Measurements from ENCODE around the gene TBXAS1.
"Not testable (repeated sequence)": the region's sequence is repeated elsewhere in the genome, so short reads cannot be mapped to it uniquely, and the experiment has no call there.

Gene TBXAS1

DNA sequence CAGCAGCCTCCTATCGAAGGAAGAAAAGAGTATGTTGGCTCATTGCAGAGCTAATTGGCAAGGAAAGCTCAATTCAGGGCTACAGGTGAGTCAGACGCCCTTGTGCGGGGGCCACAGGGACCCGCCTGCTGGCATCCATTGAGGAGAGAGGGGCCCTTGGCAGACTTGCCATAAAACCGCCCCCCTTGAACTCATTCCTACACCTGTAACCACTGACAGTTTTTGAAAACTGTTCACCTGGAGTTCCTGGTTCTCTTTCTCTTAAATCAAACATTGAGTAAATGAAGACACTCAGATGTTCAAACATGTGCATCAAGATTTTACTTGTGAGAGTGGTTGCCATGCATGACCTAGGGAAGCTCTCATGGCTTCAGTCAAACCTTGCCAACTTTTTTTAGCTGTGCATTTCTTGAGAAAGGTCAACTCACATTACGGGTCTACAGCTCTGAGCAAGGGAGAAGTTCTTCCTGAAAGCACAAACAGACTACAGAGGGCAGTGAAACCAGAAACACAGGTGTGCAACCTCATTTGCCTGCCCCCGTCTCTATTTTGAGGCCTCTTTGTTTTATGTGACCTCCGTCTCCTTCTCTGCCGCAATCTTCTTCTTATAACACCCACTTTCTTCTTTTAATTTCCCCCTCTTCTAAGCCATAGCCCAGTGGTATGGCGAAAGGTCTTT lies 87.8 kb downstream of the TBXAS1 start:
- no peak for DNase-seq

DNA sequence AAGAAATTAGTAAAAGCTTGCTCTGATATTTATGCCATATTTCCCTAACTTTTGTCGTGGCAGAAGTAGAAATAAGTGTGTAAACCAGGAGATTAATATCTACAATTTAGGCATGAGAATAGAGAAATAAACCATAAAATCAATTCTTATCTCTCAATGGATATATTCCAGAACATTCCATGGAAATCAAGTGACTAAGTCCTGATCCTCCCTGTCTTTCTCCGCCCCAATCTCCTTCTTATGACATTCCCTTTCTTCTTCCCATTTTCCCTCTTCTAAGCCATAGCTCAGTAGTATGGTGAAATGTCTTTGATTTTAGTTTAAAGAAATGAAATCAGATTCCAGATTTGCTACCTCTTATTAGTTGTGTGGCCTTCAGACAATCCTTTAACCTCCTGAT lies 88.8 kb downstream of the TBXAS1 start:
- DNase-seq = no peak

DNA sequence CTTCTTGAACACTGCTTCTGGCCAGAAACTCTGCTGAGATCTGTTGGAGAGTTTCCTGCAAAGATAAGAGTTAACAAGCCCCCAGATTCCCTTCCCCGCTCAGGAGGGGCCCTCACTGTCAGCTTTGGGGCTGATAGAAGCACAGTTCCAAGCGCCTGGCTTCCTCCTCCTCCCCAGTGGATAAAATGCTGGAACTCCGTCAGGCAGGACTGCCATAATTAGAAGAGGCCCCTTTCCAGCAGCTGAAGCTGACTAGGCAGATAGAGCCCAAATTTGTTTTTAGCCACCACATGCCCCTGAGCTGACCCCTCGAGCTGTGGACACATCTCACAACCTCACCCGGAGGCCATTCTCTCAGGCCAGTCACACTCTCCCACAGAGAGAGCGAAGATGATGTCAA lies 89.4 kb downstream of the TBXAS1 start:
- no peak for DNase-seq

DNA sequence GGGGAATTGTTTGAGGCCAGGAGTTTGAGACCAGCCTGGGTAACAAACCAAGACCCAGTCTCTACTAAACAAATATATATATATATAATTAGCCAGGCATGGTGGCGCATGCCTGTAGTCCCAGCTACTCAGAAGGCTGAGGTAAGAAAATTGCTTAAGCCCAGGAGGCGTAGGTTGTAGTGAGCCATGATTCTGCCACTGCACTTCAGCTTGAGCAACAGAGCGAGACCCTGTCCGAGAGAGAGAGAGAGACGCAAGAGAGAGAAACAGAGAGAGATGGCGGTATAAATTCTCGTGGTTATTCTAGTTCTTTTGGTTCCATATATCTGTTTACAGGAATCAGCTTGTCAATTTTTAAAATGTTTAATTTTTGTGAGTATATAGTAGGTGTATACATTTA lies 94.0 kb downstream of the TBXAS1 start:
- DNase-seq = no peak

DNA sequence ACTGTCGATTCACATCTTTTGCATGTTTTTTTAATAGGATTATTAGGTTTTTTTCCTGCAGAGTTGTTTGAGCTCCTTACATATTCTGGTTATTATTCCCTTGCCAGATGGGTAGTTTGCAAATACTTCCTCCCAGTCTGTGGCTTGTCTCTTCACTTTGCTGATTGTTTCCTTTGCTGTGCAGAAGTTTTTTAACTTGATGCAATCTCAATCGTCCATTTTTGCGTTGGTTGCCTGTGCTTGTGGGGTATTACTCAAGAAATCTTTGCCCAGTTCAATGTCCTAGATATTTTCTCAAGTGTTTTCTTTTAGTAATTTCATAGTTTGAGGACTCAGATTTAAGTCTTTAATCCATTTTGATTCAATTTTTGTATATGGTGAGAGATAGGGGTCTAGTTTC lies 95.4 kb downstream of the TBXAS1 start:
- no peak for DNase-seq

DNA sequence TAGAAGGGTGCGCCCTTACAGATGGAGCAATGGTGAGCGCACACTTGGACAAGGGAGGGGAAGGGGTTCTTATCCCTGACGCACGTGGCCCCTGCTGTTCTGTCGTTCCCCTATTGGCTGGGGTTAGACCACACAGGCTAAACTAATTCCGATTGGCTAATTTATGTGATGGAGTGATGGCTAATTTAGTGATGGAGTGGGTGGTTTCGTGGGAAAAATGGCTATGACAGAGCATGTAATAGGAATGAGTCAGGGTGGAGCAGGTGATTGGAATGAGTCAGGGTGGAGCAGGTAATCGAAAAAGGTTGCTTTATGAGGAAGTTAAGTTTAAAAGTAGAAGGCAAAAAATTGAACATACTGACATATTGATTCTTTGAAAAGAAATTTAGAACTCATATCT lies 100.2 kb downstream of the TBXAS1 start:
- DNase-seq = not testable (repeated sequence)

DNA sequence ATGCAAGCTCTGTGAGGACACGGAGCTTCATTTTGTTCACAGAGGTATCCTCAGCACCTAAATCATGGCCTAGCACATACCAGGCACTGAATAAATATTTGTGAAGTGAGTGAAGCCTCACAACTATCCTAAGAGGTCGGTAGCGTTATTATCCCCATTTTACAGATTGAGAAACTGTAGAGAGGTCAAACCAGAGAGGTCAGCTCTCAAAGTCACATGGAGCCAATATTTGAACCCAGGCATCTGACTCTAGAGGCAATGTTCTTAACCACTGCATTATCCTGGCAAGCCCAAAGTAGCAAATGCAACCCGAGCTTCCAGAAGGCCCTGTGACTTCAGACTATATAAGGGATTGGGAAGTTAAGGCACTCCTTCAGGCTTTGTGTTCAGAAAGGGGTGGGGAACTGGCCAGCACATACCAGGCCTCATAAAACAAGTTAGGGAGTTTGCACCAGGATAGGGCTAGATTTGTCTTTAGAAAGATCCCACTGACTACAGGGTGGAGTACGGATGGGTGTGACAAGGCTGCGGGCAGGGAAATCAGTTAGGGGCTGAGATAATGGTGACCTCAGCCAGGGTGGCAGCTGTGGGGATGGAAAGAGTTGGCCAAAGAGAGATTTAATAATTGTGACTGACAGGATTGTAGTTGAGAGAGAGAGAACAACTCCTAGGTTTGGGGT lies 101.4 kb downstream of the TBXAS1 start:
- DNase-seq = no peak

DNA sequence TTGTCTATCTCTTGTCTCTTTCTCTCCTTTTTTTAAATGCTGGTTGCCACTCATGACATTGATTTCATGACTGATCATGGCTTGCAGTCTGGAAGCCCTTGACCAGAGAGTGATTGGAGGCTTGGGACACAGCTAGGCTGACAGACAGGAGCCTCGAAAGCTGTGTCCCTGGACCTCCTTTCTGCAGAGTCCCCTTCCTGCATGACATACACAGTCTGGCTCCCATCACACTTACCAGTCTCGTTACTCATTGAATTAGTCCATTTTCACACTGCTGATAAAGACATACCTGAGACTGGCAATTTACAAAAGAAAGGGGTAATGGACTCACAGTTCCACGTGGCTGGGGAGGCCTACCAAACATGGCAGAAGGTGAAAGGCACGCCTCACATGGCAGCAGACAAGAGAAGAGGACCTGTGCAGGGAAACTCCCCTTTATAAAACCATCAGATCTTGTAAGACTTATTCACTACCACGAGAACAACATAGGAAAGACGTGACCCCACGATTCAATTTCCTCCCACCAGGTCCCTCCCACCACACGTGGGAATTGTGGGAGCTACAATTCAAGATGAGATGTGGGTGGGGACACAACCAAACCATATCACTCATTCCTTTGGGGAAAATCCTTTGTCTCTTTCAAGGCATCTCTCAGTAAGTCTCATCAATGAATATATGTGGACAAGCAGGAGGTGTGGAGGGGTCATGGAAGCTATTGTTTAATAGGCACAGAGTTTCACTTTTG lies 102.3 kb downstream of the TBXAS1 start:
- DNase-seq = no peak

DNA sequence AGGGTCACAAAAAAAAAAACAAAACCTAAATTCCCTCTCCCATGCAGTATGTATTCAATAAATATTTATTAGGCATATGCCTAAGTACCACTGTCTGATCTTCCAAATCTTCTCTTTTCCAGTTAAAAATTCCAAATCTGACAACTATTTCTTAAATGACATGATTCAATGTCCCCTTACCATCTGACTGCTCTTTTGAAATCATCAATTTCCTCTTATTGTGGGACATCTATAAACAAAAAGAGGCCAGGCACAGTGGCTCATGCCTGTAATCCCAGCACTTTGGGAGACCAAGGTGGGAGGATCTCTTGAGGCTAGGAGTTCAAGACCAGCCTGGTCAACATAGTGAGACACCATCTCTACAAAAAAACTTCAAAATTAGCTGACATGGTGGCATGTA lies 103.5 kb downstream of the TBXAS1 start:
- no peak for DNase-seq

DNA sequence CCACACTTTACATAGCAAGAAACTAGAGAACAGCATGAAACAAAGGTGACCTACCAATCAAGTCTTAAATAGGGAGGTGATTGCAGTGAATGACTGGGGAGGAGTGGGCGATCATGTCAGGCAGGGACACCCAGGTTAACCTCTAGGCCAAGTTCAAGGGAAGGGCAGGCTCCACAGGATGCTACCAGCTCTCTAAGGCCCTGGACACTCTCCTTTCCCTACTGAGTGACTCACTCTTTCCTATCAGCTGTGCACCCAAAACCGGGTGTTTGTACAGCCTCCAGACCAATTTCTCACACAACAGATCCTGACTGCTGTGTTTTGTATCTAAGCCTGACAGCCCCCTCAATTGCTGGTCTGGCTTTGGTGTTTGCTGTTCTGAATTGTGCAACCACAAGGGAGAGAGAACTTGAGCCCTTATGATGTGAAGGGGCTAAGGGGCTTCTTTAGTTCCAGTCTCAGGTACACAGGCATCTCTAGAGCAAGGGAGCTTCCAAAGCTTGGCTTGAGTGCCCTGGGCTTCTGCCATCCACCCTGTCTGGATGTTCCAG lies 107.8 kb downstream of the TBXAS1 start:
- no peak for DNase-seq

DNA sequence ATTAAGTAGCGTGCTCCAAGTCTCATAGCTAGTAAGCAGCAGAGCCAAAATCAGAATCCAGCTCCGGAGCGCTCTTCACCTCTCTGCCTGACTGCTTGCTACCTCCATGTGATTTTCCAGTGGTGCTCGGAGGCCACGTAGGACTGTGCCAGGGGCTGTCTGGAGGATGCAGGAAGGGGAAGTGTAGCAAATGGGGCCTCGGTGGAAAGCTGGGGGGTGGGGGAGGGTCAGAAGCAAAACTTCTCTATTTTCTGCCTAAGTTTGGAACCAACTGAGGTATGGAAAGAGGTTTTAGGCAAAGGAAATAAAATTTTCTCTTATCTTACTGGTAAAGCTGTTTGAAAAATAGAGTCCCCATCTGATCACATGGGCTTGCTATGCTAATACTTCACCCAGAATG lies 108.7 kb downstream of the TBXAS1 start:
- DNase-seq = no peak

DNA sequence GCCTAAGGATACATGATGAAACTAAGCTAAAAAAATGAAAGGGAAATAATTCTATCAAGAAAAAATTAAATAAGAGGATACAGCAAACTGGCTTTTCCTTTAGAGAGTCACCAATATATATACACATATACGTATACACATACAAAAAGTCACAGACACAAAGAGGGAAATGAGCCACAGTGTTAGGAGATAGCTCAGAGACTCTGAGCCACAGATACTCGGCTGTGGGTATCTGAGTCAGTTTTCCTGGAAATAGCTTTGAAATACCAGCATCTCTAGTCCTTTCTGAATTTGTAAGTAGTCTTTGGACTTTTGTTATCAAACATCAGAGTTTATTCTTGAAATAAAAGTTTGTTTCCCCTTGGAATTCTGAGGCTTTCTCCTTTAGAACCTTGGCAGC lies 111.8 kb downstream of the TBXAS1 start:
- no peak for DNase-seq

DNA sequence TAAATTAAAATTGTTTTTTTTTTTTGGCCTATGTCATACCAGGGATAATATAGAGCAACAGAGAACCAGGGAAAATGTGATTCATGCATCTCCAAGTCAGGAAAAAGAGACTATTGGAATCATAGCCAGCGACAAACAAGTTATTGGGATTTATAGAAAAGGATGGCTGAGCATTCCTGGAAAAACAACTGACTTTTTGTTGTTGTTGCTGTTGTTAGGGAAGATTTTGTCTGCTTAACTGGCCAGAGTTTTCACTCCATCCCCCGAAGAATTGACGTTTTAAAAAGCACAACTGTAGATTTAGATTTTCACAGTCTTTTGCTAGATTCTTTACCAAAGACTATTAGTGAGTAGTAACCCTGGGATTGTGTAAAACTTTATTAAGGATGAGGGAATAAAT lies 112.4 kb downstream of the TBXAS1 start:
- DNase-seq = no peak

DNA sequence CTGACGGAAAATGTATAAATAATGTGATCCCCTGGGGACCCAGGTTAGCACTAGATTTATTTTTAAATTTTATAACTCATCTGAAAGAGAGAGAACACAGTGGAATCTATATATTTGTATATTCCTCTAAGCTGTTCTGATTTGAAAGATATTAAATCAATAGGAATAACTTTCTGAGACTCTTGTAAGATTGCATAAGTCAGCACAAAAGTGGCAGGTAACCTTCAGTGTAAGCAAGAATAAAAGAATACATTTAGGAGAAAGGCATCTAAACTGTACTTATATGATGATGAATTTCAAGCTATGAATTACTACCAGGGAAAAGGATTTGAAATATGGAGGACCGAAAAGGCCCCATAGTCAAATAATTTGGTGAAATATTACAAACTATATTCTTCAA lies 112.8 kb downstream of the TBXAS1 start:
- no peak for DNase-seq

DNA sequence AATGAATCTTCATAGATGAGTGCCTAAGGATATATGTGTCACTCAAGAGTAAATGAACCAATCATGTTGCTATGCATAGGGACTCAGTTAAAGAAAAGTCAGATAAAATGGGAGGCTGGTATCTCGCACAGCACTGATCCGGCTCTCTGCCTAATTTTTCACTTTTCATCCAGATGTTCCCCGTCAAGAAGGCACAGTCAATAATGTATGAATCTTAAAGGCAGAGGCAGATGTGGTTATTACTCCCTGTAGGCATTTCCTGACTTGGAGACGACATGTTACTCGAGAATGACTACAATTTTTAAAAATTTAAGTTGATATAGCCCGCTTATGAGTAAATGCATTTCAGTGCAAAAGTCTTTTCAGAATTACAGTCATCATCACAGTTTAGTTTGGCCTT lies 113.6 kb downstream of the TBXAS1 start:
- no peak for DNase-seq

DNA sequence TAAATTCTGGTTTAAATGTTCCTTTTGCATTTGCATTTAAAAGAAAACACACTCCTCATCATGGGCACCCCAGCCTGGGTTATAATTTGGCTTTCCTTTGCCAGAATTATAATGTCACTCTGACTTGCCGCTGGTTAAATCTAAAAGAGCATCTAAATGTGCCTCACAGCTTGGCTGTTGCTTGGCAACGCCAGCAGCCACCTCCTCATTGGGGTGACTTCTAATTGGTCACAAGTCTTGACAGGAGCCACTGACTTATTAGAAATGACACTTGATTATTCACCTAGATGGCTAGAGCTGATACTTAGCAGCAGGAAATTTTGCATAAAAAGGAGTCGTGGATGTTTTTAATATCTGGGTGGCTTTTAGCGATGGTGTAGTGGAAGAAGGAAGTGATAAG lies 114.3 kb downstream of the TBXAS1 start:
- no peak for DNase-seq

DNA sequence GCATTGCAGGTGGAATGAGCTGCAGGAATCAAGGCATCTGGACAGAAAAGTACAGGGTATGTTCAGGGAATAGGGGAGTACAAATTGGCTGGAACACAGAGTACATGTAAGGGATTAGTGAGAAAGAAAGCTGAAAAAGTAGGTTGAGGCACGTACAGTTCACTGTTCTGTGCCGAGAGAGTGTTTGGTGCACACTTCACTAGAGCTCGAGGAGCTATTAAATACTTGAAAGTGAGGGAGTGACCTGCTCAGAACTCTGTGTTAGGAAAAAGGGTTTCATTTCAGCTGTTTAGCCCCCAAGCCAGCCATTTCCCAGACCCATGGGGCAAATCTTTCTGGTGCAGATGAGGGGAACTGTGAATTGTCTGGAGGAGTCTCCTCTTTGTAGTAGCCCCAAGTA lies 115.2 kb downstream of the TBXAS1 start:
- no peak for DNase-seq

DNA sequence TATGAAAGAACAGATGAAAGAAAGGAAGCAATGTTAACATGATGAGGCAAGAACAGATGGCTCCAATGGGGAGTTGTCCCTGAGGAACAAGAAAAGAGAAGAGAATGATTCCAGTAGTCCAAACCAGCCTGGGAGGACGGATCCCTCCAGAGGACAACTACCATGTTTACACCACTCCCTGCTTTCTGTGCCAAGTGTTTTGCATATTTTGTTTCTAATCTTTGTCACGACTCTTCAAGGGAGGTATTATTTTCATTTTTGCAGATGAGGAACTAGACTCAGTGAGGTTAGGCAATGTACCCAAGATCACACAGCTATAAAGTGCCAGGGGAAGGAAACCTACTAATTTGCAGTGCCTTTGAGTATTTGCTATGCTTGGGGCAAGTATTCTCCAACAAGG lies 117.5 kb downstream of the TBXAS1 start:
- no peak for DNase-seq

DNA sequence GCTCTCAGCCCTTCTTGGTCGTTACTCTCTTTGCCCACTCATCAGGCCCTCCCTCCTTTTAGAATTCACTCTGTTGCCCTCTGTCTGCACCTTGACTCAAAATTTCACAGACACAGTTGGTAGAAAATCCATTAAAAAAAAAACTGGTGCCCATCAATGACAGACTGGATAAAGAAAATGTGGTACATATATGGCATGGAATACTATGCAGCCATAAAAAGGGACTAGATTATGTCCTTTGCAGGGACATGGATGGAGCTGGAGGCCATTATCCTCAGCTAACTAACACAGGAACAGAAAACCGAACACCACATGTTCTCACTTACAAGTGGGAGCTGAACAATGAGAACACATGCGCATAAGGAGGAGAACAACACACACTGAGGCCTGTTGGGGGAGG lies 118.0 kb downstream of the TBXAS1 start:
- no peak for DNase-seq

DNA sequence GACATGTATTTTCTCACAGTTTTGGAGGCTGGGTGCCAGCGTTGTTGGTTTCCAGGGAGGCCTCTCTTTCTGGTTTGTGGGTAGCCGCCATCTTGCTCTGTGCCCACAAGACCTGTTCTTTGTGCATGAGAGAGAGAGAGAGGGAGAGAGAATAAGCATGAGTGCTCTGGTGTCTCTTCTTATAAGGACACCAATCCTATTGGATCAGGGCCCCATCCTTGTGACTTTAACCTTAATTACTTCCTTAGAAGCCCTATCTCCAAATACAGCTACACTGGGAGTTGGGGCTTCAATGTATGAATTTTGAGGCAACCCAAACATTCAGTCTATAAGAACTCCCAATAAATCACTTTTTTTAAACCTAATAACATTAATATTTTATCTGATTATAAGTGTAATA lies 119.1 kb downstream of the TBXAS1 start:
- DNase-seq = no peak

DNA sequence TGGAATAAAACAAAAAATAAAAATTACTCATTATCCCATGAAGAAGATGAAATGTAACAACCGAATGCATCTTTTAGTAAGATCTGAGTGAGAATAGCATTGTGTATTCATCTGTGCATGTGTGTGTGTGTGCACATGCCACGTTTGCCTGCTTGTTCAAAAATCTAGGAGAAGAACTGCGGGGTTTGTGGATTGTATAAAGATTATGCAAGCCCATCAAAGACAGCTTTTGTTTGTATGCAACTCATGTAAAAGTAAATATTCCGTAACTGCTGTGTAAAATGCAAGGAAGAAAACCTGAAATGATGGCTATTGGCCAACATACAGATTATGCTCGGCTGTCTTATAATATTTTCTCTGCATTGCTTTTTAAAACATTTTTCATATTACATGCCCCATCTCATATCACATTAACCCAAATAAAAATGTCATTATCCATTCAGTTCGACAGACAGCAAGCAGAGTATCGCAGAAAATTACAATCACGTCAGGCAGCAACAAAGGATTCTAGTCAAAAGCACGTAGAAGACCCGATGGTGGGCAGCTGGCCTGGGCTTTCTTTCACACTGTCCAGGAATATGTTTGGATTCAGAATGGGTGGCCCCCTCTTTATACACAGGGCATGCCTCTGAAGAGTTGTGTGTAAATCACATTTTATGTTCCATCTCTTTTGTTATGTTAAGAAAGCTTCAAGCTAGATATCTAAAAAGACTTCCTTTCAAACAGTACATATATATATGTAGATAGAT lies 119.7 kb downstream of the TBXAS1 start:
- DNase-seq = no peak

DNA sequence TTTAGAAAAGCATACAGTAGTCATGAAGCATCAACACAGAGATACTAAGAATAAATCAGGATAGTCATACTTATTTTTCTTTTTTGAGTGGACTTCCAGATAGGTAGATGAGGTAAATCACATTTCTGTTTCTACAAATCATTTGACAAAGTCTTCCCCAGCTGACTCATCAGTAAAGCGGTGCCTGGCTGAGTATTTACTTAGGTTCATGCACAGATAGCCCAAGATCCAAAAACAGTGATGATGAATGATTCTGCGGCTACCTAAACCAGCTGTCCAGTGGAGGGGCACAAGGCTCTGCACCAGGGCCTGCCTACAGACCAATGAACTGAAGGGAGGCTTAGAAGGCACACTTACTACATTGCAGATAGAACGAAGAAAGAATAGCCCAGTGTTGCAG lies 120.6 kb downstream of the TBXAS1 start:
- DNase-seq = no peak

DNA sequence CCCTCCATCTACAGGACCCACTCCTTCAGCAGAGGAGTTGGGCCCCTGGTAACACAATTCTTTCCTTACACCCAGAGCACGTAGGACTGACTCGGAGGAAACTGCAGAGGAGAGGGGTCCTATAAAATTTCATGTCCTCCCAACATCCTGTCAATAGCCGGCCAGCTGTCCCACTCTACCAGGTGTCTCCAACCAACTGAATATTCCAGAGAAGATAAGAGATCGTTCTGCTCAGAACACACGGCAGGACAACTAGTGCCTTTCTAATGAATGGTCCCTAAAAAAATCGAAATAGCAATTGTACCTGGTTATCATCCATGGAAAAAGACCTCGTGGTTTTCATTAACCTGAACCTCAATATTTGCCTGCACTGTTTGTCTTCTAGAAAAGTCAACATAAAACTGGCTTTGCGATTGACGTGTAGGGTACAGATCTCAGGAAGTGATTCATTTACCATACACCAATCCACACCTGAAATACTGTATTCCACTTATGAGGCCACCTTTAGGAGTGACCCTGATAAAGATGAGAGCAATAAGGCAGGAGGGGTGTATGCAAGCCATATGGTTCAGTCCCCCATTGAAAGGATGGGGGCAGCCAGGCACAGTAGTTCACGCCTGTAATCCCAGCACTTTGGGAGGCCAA lies 121.9 kb downstream of the TBXAS1 start:
- DNase-seq = no peak
